HG03342 (cell line): Measurements from ENCODE around the gene PDHA1.

Source experiments
- ATAC-seq: cut with Tn5 transposase; IDR thresholded peaks from one replicate; pipeline ENCODE4 v1.9.1; 2021; ENCODE audit warnings: mild to moderate bottlenecking, moderate library complexity; ENCODE audit not compliant: unreplicated experiment

PDHA1 gene

GRCh38 chrX:19343535-19344408 lies at the start of gene PDHA1:
Gene PDHA1 (plus strand): TSS chrX:19343927. CDS start chrX:19344038, 111 bp downstream.
- peak; percentile 99 for ATAC-seq

GRCh38 chrX:19303256-19303880 lies 40.4 kb upstream of the PDHA1 start:
- ATAC-seq = no peak

GRCh38 chrX:19326567-19326966 lies 17.2 kb upstream of the PDHA1 start:
- ATAC-seq = no peak

- ATAC-seq = no peak
These were observed 11.9 kb upstream of the PDHA1 start for GRCh38 chrX:19331831-19332230.

- ATAC-seq = no peak
These were observed 10.7 kb upstream of the PDHA1 start for GRCh38 chrX:19332983-19333382.

GRCh38 chrX:19334945-19335626 lies 8.6 kb upstream of the PDHA1 start:
- ATAC-seq = peak; percentile 63

- ATAC-seq = no peak
These were observed 1.3 kb upstream of the PDHA1 start for GRCh38 chrX:19342331-19342906.

GRCh38 chrX:19343085-19343534 lies 617 bp upstream of the PDHA1 start:
- ATAC-seq = no peak

- ATAC-seq = no peak
These were observed 934 bp downstream of the PDHA1 start for GRCh38 chrX:19344661-19345060.

GRCh38 chrX:19347916-19348315 lies 4.2 kb downstream of the PDHA1 start:
- no peak for ATAC-seq

GRCh38 chrX:19349264-19349663 lies 5.5 kb downstream of the PDHA1 start:
- no peak for ATAC-seq

GRCh38 chrX:19350941-19351384 lies 7.2 kb downstream of the PDHA1 start:
- peak; percentile 90 for ATAC-seq

- no peak for ATAC-seq
These were observed 10.9 kb downstream of the PDHA1 start for GRCh38 chrX:19354625-19355024.

- ATAC-seq = no peak
These were observed 14.8 kb downstream of the PDHA1 start for GRCh38 chrX:19358521-19358920.

GRCh38 chrX:19360903-19361302 lies 17.2 kb downstream of the PDHA1 start:
- no peak for ATAC-seq

GRCh38 chrX:19361701-19362100 lies 18.0 kb downstream of the PDHA1 start:
- ATAC-seq = no peak

GRCh38 chrX:19368576-19368975 lies 24.8 kb downstream of the PDHA1 start:
- no peak for ATAC-seq

- no peak for ATAC-seq
These were observed 26.3 kb downstream of the PDHA1 start for GRCh38 chrX:19370061-19370460.

- ATAC-seq = peak; percentile 79
These were observed 28.4 kb downstream of the PDHA1 start for GRCh38 chrX:19372170-19372546.

- ATAC-seq = peak; percentile 25
These were observed 29.0 kb downstream of the PDHA1 start for GRCh38 chrX:19372547-19373331.
